HCEC 1CT (cell line): ENCODE measurements around the gene UBE2Q2.
"Not testable (repeated sequence)": the region's sequence is repeated elsewhere in the genome, so short reads cannot be mapped to it uniquely, and the experiment has no call there.

Experiments used
- DNase-seq: peaks from one replicate; pipeline ENCODE4 v3.0.0-alpha.2; 2017

UBE2Q2 gene

DNA sequence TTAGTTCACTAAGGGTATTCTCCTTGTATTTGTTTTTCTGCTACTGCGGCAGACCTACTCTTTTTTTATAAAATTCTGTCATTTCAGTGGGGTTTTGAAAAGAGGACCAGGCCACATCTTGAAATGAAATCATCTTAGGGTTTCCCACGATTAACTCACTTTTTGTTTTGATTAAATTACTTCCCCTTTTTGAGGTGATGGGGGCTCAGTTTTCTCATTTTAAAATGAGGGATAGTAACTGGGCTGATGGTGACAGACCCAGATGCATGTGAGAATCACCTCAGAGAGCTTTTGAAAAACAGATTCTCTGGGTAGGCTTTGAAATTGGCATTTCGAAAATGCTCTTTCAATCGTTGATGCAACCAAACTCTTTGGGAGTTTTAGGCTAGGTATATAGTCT, 24.2 kb downstream of the UBE2Q2 start:
- no peak for DNase-seq

DNA sequence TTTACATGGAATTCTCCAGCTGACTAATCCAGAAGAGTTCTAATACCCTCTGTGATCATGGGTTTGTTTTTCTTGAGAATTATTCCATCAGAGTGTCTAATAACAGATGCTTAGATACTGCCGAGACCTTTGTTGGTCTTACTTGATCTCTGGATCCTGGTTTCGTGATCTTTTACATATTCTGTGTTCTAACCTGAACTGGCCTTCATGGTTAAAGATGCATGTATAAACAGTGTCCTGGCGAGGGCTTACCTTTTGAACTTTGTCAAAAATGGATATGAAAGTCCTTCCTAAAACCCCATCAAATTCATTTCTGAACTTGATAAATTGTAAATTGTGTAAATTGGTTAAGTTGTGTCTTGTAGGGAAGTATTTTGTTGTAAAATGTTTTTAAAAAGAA, 24.8 kb downstream of the UBE2Q2 start:
- no peak for DNase-seq

- no peak for DNase-seq
Observed at GRCh38 chr15:75869446-75869845, 26.2 kb downstream of the UBE2Q2 start.

- not testable (repeated sequence) for DNase-seq
Observed at GRCh38 chr15:75871589-75871988, 28.3 kb downstream of the UBE2Q2 start.

DNA sequence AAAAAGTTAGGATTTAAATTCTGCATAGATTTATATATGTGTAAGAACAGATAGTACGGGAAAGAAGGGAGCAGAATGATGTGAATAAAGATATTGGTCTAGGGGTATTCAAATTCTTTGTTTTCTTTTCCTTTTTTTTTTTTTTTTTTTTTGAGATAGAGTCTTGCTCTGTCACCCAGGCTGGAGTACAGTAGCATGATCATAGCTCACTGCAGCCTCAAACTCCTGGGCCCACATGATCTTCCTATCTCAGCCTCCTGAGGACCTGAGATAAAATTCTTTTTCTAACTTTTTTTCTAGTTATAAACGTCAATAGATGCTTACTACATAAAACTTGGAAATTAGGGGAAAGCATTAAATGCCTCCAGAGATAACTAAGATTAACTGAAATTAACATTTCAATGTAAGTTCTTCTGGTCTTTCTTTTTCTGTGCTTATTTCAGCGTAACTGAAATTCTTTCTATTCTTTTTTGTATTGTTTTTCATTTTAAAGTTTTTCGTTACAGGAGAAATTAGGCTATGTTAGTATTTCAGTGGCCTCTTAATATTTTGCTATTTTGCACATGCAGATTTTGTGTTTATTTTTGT, 29.2 kb downstream of the UBE2Q2 start:
- DNase-seq = no peak

DNA sequence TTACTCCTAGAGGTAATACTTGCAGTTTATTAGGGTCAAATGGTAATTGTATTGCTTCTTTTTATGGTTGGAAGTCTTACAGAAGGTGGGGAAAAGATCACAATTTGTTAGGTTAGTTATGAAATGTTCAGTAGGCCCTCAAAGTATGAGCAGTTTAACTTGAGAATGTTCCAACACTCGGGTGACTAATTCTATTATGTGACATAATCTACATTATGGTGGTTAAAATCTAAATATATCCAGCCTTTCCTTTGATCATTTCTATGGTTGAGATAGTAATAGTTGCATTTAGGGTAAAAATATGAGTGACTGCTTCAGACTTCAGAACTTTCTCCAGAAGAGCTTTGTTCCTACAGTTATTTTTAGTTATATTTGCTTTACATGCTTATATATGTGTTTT, 40.8 kb downstream of the UBE2Q2 start:
- DNase-seq = peak; percentile 57

- no peak for DNase-seq
Observed at GRCh38 chr15:75887178-75887577, 43.9 kb downstream of the UBE2Q2 start.

DNA sequence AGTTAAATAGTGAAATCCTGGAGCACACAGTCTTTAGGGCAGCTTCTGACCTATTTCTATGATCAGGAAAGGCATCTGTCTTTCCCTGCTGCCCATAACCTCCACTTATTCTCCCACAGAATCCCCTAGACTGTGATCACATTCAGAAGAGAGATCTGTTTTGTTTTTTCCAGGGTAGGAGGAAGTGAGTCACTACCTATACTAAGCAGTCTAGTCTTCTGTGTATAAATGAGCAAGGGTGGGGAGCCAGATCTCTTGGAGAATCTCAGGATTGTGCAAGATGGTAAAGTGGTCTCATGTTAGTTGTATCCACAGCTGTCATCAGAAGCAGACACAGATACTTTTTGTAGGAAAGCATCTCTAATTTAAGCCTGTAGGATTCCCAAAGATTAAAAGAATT, 48.6 kb downstream of the UBE2Q2 start:
- peak; percentile 85 for DNase-seq

DNA sequence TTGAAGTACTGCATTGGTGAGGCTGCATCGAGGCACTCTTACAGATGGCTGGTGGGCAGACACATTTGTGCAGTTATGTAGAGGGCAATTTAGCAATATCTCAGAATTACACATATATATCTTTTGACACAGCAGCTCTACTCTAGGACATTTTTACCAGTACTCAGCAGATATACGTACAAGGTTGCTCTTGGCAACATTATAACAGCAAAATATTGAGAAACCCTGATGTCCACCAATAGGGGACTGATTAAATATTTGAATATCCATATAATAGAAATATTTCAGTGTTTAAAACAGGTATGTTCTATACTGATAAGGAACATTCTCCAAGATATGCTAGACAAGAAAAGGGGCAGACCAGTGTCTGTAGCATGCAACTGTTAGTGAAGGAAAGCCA, 52.5 kb downstream of the UBE2Q2 start:
- DNase-seq = no peak

DNA sequence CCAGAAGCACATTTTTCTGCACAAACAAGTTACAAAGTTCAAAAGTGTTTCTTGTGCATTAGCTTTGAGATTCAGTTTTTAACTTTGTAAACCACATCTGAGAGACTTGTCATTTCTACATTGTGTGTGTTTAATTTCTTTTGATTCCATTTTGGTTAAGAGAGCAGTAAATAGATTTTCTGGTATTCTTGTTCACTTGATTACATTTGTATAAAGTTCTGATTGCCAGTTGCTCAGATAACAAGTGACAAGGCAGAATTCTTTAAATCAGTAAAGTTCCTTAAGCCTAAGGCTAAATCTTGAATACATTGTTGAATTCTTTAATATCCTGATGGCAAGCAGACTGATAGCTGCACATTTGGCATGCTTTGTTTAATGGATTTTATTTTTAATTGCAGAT, 57.3 kb downstream of the UBE2Q2 start:
- DNase-seq = no peak

GRCh38 chr15:75902129-75902557, 58.9 kb downstream of the UBE2Q2 start:
- no peak for DNase-seq

GRCh38 chr15:75903331-75904239, 60.3 kb downstream of the UBE2Q2 start, which contains the start of gene FBXO22:
TSS of gene FBXO22 (plus strand) at chr15:75903878. CDS start at chr15:75903964, 86 bp downstream.
- peak; percentile 90 for DNase-seq

DNA sequence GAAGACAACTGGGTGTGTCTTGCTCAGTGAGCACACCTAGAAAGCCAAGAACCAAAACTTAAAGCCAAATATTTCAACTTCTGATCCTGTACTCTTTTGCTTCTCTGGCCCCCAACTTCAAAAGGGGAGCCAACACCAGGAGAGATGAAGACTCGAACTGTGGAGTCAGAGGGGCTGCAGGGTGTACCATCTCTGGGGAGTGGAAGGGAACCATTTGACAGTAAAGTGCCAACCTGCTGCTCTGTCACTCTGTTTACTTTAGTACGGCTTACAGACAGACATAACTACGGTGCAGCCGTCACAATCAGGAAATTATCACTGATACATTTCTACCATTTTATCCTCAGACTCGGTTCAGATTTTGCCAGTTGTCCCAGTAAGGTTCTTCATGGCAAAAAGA, 62.0 kb downstream of the UBE2Q2 start:
- no peak for DNase-seq

GRCh38 chr15:75910355-75910754, 67.1 kb downstream of the UBE2Q2 start:
- not testable (repeated sequence) for DNase-seq

DNA sequence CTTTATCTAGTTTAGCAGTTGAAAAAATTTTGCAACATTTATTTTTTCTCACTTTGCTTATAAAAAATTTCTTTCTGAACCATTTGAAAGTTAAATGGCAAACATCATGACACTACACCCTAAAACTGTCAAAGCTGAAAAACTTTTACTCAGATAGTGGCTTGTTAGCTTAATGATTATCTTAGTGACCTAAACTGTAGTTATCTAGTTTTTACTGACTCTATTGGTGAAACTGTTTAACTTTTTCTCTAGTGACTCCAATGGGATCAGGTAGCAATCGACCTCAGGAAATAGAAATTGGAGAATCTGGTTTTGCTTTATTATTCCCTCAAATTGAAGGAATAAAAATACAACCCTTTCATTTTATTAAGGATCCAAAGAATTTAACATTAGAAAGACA, 73.7 kb downstream of the UBE2Q2 start:
- no peak for DNase-seq

DNA sequence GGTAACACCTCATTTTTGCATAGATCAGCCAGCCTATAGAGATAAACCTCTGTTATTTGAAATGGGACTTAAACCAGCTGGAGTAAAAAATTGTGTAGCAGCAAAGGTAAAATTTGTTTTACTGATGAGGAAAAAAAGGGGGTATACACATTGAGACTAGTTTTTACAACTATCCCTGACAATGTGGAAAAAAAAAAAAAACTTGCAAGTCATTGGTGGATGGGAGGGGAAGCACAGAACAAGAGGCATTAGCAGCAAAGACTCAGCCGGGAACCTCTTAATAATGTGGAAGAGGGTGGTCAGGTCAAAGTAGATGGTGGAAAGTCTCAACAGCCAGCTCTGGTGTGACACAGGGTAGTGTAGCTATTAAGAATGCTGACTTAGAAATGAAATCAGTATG, 74.9 kb downstream of the UBE2Q2 start:
- no peak for DNase-seq

- no peak for DNase-seq
Observed at GRCh38 chr15:75920079-75920478, 76.8 kb downstream of the UBE2Q2 start.

DNA sequence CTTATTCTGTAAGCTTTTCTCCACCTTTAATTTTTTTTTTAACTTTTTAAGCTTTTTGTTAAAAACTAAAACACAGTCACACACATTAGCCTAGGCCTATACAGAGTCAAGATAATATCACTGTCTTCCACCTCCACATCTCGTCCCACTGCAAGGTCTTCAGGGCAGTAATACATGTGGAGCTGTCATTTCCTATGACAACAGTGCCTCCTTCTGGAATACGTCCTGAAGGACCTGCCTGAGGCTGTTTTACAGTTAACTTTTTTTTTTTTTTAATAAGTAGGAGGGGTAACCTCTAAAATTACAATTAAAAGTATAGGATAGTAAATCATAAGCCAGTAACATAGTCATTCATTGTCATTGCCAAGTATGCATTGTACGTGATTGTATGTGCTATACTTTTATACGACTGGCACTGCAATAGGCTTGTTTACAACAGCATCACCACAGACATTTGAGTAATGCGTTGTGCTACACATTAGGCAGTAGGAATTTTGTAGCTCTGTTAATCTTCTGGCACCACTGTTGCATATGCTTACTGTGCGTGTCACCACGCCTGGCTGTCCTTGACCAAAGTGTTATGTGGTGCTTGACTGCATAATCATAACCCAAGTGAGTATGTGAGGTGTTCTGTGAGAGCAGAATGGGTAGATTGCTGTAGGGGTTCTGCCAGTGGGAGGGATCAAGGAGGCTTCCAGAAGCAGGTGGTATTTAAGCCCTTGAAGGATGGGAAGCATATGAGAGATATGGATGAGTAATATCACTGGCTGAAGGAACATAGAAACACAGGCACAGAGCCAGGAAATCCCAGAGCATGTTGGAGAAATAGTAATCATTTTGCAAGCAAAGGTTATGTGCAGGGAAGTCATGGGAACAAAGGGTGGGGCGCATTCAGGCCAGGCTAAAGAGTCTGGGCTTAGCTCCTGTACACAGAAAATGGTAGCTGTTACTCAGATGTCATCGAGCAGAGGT, 78.8 kb downstream of the UBE2Q2 start:
- peak; percentile 93 for DNase-seq

- no peak for DNase-seq
Observed at GRCh38 chr15:75923756-75924155, 80.5 kb downstream of the UBE2Q2 start.

DNA sequence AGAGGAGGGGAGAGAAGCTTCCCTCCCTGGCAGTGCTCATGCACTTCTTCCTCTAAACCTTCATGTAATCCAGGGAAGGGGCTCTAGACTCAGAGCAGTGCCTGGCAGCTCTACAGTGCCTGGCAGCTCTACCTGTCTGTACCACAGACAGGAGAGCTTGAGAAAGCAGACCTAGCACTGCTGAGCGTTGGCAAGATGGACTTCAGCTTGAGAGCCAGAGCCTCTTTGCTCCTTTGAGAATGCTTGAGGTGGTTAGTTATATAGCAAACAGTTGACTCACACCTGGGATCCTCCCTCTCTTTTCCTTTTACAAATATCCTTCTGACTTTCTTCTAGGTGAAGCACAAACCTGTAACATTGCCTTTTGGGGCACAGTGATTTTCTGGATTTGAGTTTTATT, 81.3 kb downstream of the UBE2Q2 start:
- no peak for DNase-seq

- no peak for DNase-seq
Observed at GRCh38 chr15:75925440-75925839, 82.2 kb downstream of the UBE2Q2 start.

- DNase-seq = no peak
Observed at GRCh38 chr15:75926931-75927330, 83.7 kb downstream of the UBE2Q2 start.

GRCh38 chr15:75927601-75928000, 84.4 kb downstream of the UBE2Q2 start:
- DNase-seq = no peak
